NT2/D1 (cell line): ENCODE measurements around the gene CELF4.

Experiments
- DNase-seq: peaks from one replicate; pipeline ENCODE4 v3.0.0-alpha.2; 2011; ENCODE audit warnings: low read depth, low spot score
- H3K27me3 ChIP-seq: 2 replicates; pipeline ENCODE4 v1.6.0; 2011; ENCODE audit warnings: mild to moderate bottlenecking; ENCODE audit not compliant: insufficient read length, insufficient read depth
- H3K36me3 ChIP-seq: 2 replicates; pipeline ENCODE4 v1.6.1; 2011; ENCODE audit warnings: mild to moderate bottlenecking, low read length, mixed read lengths; ENCODE audit not compliant: insufficient read depth, insufficient read length
- H3K4me1 ChIP-seq: 2 replicates; pipeline ENCODE4 v1.5.1; 2011; ENCODE audit not compliant: insufficient read depth, insufficient read length
- H3K4me3 ChIP-seq: 2 replicates; pipeline ENCODE4 v1.5.1; 2011; ENCODE audit warnings: low read depth; ENCODE audit not compliant: insufficient read length
- H3K9ac ChIP-seq: 2 replicates; pipeline ENCODE4 v1.6.0; 2011; ENCODE audit warnings: low read depth; ENCODE audit not compliant: insufficient read length
- H3K9me3 ChIP-seq: 2 replicates; pipeline ENCODE4 v1.5.1; 2011; ENCODE audit warnings: mild to moderate bottlenecking, low read length; ENCODE audit not compliant: insufficient read depth
- SUZ12 ChIP-seq: IDR thresholded peaks from 2 replicates; pipeline ENCODE4 v1.6.1; 2011; ENCODE audit not compliant: insufficient read length, insufficient read depth; ENCODE audit errors: extremely low read depth
- YY1 ChIP-seq: IDR thresholded peaks from 2 replicates; pipeline ENCODE4 v1.6.1; 2011; ENCODE audit not compliant: insufficient read length, insufficient read depth
- ZNF274 ChIP-seq: IDR thresholded peaks from 2 replicates; pipeline ENCODE4 v1.6.1; 2011; ENCODE audit warnings: mild to moderate bottlenecking, low read depth, low read length

CELF4 gene

DNA sequence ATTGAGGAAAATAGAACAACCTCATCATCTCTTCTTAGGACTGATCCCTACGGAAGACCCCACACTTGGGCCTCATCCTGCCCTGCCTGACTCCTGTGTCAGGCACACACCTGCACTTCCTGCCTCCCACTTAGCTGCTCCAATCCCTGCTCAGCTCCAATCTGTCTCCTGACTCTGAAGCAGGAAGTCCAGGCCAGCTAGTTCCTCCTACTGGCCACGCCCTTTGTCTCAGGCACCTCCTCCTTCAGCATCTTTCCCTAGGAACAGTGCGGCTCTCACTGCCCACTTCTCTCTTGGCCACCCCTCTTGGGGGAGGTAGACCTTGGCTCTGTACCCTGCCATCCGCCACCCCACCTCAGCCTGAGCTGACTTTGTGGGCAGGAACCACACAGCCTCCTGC, 135.8 kb downstream of the CELF4 start:
- TF ChIP-seq YY1 (no peak), SUZ12 (no peak), ZNF274 (no peak)
- no peak for DNase-seq
- no peaks in the 10 kb centered on the region for H3K9me3 ChIP-seq
- no peaks in the 10 kb centered on the region for H3K36me3 ChIP-seq
- H3K27me3 ChIP-seq = no peaks in the 10 kb centered on the region
- no peak overlapping the region for H3K9ac ChIP-seq
- peaks cover 14% of the 10 kb centered on the region for H3K4me1 ChIP-seq
- no peak overlapping the region for H3K4me3 ChIP-seq

DNA sequence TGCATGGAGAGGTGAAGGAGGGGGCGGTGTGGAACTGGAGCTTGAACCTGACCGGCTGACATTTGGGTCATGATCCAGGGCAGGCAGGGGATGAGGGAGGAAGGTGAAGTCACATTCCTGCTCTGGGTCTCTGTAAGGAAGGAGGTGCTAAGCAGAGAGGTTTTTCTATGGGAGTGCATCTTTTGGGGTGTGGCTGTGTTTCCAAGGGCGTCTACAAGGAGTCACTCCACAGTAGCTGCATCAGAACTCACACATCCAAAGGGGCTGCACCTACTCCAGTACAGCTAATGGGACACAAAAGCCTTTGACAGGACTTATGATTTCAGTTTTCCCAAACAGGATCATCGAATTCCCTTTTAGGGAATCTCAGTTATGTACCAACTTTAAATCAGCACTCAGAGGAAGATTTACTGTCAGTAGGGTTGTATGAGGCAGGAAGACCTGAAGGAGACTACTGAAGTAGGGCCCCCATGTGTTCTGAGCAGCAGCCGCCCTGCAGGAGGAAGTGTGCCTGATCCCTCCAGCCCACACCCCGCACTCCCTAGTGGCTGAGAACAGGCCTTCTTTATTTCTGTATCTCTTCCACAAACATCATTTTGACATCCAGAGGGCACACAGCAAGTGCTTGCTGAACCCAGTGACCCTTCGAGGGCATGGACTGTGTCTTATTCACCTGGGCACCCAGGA, 137.2 kb downstream of the CELF4 start:
- H3K9me3 ChIP-seq = no peaks in the 10 kb centered on the region
- H3K4me3 ChIP-seq = no peak overlapping the region
- DNase-seq = no peak
- H3K9ac ChIP-seq = no peak overlapping the region
- H3K4me1 ChIP-seq = peaks cover 12% of the 10 kb centered on the region
- H3K36me3 ChIP-seq = no peaks in the 10 kb centered on the region
- H3K27me3 ChIP-seq = no peaks in the 10 kb centered on the region
- no peak for TF ChIP-seq SUZ12
- TF ChIP-seq YY1 = no peak
- no peak for TF ChIP-seq ZNF274

DNA sequence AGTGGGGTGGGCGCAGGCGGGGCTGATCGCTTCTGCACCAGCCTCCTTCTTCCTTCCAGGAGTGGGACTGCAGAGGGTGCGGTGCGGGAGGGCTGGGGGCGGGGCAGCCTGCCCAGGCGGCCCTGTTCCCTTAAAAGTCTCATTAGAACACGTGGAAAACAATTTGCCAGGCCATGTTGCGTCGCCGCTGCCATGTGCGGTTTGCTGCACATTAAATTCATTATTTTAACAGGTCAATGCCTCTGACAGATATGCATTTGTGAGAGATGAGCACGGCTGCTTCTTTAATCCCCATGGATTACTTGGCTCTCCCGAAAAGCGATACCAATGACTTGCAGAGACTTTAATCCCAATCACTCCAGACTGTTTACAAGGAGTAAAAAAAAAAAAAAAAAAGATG, 139.0 kb downstream of the CELF4 start:
- no peak for DNase-seq
- TF ChIP-seq SUZ12 (no peak), YY1 (no peak), ZNF274 (no peak)
- H3K9me3 ChIP-seq = no peaks in the 10 kb centered on the region
- H3K4me3 ChIP-seq = no peak overlapping the region
- H3K27me3 ChIP-seq = no peaks in the 10 kb centered on the region
- no peaks in the 10 kb centered on the region for H3K36me3 ChIP-seq
- H3K4me1 ChIP-seq = peaks cover 9% of the 10 kb centered on the region
- H3K9ac ChIP-seq = no peak overlapping the region

DNA sequence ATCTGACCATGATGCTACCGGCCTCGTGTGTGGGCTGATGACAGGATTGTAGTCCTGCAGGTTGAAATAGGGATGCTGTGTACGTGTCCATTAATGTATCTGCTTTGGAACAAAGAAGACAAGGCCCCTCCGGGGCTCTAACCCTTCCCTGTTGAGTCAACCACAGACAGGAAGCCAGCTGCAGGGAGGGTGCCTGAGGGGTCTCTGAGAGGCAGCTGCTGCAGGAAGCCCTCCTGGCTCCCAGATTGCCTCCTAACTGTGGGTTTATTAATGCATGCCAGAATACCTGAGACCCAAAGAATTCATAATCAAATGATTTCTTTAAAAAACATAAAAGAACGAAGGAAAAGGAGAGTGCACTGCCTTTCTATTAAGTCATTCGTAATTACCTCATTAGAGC, 140.4 kb downstream of the CELF4 start:
- H3K9ac ChIP-seq = no peak overlapping the region
- no peak overlapping the region for H3K4me3 ChIP-seq
- peaks cover 16% of the 10 kb centered on the region for H3K4me1 ChIP-seq

DNA sequence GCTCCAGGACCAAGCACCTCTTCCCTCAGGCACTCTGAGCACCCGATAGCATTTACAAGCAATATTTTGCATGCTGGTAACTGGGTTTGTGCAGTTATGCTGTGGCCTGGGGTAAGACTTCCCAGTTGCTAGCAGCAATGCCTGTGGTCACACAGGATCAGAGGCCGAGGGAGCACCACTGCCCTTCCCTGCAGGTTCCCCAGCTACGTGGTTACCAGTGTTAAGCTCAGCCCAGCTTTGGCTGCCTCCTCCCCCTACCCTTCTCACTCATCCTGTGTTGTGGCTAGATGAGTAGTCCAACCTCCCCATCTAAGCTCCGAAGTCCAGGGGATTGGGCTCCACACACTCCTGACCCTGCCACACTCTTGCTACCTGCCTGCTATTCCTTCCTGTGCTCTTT, 141.1 kb downstream of the CELF4 start:
- Histone ChIP-seq H3K4me1 (peaks cover 18% of the 10 kb centered on the region), H3K36me3 (no peaks in the 10 kb centered on the region), H3K4me3 (no peak overlapping the region), H3K27me3 (no peaks in the 10 kb centered on the region), H3K9ac (no peak overlapping the region), H3K9me3 (no peaks in the 10 kb centered on the region)
- DNase-seq = no peak
- TF ChIP-seq SUZ12 = no peak
- no peak for TF ChIP-seq YY1
- TF ChIP-seq ZNF274 = no peak

More for the DNA sequence above, 140.4 kb downstream of the CELF4 start:
- no peak for DNase-seq
- TF ChIP-seq ZNF274 = no peak
- no peak for TF ChIP-seq SUZ12
- no peak for TF ChIP-seq YY1
- Histone ChIP-seq H3K27me3 (no peaks in the 10 kb centered on the region), H3K36me3 (no peaks in the 10 kb centered on the region), H3K9me3 (no peaks in the 10 kb centered on the region)

DNA sequence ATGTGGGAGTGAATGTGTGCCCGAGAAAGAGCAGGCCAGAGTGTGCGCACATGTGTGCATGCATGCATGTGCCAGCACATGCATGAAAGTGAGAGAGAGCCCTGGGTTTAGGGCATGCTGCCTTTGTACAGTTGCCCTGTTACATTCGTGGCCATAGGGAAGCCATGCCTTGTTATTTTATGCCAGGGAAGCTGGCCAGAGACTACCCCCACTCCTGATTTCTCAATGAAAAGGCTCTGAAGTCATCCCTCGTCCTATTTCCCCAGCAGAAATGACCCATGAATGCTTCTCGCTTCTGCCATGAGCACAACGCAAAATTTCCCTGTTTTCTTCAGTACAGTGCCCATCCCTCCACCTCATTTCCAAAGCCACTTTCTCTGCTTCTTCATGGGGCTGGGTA, 143.0 kb downstream of the CELF4 start:
- TF ChIP-seq SUZ12 (no peak), YY1 (no peak), ZNF274 (no peak)

DNA sequence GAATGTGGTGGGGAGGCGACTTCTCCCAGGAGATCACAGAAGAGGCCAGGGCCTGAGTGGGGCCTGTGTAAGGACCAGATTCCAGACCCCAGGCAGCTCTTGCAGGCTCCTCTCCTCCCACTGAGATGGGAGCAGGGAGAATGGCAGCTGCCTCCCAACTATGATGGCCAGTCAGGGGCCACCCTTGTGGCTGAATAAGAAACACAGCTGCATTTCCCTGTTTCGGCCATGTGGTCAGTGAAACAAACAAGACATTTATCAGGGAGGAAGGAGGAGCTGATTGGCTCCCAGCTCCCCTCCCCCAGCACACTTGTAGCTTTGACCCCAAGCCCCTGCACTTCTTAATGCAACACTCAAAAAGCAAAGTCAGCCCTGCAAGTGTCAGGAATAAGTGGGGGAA, 143.5 kb downstream of the CELF4 start:
- Histone ChIP-seq H3K9me3 (no peaks in the 10 kb centered on the region), H3K4me1 (peaks cover 14% of the 10 kb centered on the region), H3K36me3 (no peaks in the 10 kb centered on the region), H3K4me3 (no peak overlapping the region), H3K9ac (no peak overlapping the region), H3K27me3 (peaks cover 9% of the 10 kb centered on the region)
- TF ChIP-seq SUZ12 = no peak
- no peak for TF ChIP-seq YY1
- TF ChIP-seq ZNF274 = no peak
- no peak for DNase-seq

More for the DNA sequence above, 143.0 kb downstream of the CELF4 start:
- no peak overlapping the region for H3K9ac ChIP-seq
- H3K4me1 ChIP-seq = peaks cover 14% of the 10 kb centered on the region
- no peaks in the 10 kb centered on the region for H3K36me3 ChIP-seq
- H3K4me3 ChIP-seq = no peak overlapping the region
- no peaks in the 10 kb centered on the region for H3K9me3 ChIP-seq
- DNase-seq = no peak
- peaks cover 6% of the 10 kb centered on the region for H3K27me3 ChIP-seq
